SK-N-DZ (cell line): Measurements from ENCODE around the gene WDR53.
"Not testable (repeated sequence)": the region's sequence is repeated elsewhere in the genome, so short reads cannot be mapped to it uniquely, and the experiment has no call there.

ENCODE experiments used
- DNase-seq: peaks from one replicate; pipeline ENCODE4 v3.0.0-alpha.2; 2015; ENCODE audit warnings: low spot score

Gene WDR53

DNA sequence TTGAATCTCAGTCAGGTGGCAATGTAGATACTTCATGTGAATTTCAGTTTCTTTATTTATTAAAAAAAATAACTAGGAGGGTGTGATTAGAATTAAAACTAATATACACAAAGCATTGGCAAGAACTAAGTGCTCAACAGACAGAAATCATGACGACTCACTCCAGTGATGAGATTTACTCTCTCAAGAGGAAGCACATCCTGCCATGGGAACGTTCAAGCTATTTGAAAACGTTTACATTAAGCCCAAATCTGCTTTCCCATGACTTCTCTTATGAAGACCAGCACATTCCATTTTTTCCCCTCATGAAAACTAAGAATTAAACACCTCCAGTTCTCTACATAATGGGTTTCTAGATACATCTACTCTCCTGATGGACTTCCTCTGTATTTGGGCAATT, 8.5 kb downstream of the WDR53 start:
- DNase-seq, result no peak

DNA sequence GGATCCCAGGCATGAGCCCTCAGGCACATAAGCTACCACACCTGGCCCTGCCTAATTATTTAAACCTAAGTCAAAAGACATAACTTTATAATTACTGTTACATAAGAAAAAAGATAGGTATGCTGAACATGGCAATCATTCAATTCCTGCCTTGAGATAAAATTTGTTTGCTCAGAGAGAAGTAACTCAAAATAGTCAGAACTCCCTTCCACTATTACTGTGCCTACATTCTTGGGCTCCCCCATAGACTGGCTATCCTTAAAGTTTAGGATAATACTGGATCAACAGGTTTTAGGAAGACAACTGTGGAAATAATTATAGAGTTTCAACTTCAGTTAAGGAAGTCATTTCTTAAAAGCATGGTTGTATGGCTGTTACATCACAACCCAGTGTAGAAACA, 9.9 kb downstream of the WDR53 start:
- DNase-seq, result no peak

DNA sequence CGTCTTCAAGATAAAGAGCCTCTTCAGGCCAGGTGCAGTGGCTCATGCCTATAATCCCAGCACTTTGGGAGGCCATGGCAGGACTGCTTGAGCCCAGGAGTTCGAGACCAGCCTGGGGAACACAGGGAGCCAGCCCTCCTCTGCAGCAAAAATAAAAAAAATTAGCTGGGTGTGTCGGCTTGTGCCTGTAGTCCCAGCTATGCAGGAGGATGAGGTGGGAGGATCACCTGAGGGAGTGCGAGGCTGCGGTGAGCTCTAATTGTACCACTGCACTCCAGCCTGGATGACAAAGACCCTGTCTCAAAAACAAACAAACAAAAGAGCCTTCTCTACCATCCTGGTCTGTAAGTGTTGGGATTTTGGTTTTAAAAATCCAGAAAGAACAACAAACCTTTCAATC, 11.1 kb downstream of the WDR53 start:
- no peak for DNase-seq

DNA sequence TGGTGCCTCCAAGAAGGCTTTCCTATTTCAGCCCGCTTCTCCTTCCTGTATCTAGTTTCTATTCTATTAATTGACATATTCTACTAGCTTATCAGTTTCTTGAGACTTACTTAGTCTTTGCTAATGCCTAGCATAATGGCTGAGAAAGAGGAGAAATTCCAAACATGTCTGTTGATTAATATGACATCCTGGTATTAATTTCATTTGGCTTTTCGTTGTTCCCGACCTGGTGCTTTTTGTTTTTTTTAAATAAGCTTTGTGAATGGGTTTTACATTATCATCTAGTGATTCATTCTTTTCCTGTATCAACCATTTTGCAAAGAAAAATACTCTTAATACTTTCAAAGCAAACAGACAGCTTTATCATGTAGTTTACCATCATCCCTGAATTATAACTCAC, 13.1 kb downstream of the WDR53 start:
- DNase-seq, result no peak

DNA sequence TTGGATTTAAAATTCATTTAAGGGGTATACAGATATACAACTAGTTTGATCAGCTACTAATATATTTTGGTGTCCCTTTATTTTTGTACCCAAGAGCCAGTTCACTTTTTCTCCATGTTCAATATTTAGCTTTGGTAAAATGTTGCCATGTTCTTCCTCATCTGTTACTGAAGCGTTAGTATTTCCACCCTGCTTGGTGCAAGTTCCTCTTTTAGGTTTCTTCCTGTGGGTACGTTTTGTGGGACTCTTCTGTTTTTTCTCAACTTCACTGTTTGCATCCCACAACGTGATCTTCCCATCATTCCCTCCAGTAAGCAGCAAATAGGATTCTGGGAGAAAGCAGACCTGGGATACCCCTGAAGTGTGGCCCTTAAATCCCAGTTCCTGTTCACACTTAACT, 14.1 kb downstream of the WDR53 start:
- DNase-seq, result no peak

DNA sequence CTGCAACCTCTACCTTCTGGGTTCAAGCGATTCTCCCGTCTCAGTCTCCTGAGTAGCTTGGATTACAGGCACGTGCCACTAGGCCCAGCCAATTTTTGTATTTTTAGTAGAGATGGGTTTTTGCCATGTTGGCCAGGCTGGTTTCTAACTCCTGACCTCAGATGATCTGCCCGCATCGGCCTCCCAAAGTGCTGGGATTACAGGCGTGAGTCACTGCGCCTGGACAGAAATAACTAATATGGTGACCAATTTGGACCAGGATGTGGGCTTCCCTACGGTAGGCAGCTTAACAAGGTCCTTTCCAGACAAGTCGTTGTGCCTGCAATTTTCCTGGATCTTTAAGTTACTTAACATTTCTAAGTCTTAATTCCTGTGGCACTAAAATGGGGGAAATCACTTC, 14.8 kb downstream of the WDR53 start:
- no peak for DNase-seq

DNA sequence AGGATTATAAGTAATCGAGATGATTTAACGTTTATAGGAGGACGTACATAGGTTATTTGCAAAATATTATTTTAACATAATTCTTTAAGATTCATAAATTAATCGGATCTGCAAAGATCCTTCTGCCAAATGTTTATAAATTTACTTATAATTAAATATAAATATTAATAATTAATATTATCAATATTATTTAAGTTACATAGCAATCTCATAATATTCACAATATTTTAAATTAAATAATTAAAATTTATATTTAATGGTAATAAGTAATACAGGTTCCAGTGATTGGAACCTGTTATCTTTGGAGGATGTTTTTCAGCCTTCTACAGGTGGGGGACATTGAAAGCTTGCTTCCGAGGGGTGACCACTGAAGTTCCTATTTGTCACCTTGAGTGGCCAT, 16.1 kb downstream of the WDR53 start:
- no peak for DNase-seq

DNA sequence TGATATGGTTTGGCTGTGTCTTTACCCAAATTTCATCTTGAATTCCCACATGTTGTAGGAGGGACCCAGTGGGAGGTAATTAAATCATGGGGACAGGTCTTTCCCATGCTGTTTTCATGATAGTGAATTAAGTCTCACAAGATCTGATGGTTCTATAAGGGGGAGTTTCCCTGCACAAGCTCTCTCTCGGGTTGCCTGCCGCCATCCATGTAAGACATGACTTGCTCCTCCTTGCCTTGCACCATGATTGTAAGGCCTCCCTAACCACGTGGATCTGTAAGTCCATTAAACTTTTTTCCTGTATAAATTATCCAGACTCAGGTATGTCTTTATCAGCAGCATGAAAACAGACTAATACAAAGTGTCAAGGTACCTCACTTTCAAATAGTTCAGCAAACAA, 18.2 kb downstream of the WDR53 start:
- DNase-seq, result not testable (repeated sequence)

DNA sequence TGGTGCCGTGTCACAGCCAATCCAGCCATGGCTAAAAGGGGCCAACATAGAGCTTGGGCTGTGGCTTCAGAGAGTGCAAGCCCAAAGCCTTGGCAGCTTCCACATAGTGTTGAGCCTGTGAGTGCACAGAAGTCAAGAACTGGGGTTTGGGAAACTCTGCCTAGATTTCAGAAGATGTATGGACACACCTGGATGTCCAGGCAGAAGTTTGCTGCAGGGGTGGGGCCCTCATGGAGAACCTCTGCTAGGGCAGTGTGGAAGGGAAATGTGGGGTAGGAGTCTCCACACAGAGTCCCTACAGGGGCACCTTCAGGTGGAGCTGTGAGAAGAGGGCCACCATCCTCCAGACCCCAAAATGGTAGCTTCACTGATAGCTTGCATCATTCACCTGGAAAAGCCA, 19.0 kb downstream of the WDR53 start:
- not testable (repeated sequence) for DNase-seq

DNA sequence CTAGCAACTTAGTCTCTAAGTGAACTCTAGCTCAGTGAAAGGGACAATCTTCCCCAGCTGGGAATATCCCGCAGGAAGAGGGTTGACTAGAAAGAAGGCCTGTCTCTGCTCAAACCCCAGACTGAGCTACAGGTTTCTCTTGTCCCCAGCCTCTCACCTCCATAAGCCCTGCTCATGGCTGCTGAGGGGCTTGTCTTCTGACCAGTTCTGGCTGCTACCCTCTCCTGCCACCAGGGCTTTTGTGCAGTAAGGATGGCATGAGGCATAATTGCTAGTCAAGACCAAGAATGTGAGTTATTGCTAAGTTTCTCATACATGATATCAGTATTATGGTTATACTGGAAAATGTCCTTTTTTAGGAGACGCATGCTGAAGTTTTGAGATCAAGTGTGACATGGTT, 21.3 kb downstream of the WDR53 start:
- DNase-seq, result no peak

DNA sequence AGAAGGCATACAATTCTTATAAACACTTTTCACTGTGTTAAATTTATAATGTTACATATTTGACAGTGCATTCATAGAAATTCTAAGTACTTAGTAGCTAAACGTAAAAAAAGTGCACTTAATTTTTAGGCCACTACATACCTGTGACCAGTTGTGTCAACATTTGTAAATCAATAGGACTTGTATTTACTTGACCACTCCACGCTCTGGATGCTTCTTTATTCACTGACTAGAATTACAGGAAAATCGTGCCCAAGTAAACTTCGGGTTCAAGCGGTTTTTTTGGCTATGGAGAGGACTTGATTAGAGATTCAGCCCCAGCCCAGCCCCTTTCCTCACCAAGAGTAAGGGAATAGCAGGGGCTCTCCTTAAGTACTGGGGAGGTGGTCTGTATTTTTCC, 21.8 kb downstream of the WDR53 start:
- DNase-seq, result no peak

DNA sequence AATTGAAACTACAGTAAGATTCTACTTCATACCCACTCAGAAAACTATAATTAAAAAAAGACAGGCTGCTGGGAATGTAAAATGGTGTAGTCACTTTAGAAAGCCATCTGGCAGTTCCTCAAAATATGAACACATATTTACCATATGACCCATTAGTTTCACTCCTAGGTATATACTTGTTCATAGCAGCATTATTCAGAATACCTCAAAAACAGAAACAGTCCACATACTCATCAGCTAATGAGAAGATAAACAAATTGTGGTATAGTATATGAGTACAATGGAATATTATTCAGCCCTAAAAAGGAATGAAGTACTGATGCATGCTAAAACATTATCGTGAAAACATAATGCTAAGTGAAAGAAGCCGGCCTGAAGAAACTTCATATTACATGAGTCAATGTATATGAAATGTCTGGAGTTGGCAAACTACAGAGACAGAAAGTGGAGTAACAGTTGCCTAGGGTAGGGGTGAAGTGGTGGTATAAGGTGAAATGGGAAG, 23.8 kb downstream of the WDR53 start:
- no peak for DNase-seq

DNA sequence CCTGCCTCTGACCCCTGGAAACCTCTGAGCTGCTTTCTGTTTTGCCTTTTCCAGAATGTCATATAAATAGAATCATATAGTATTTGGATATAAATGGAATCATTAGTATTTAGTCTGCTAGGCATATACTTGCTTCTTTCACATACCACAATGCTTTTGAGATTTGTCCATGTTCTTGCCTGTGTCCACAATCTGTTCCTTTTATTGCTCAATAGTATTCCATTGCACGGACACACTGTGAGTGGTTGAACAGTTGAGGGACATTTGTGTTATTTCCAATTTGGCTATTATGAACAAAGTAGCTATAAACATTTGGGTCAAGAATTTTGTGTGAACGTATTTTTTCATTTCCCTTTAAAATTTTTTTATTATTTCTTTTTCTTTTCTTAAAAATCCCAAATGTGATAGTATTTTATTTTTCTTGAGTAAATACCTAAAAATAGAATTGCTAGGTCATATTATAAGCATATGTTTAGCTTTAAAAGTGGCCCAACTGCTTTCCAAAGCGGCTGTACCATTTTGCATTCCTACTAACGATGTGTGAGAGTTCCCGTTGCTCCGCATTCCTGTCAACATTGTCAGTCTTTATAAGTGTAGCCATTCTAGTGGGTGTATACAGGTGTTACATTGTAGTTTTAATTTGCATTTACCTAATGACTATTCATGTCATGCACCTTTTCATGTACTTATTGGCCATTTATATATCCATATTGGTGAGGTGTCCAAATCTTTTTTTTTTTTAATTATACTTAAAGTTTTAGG, 26.5 kb downstream of the WDR53 start:
- no peak for DNase-seq

DNA sequence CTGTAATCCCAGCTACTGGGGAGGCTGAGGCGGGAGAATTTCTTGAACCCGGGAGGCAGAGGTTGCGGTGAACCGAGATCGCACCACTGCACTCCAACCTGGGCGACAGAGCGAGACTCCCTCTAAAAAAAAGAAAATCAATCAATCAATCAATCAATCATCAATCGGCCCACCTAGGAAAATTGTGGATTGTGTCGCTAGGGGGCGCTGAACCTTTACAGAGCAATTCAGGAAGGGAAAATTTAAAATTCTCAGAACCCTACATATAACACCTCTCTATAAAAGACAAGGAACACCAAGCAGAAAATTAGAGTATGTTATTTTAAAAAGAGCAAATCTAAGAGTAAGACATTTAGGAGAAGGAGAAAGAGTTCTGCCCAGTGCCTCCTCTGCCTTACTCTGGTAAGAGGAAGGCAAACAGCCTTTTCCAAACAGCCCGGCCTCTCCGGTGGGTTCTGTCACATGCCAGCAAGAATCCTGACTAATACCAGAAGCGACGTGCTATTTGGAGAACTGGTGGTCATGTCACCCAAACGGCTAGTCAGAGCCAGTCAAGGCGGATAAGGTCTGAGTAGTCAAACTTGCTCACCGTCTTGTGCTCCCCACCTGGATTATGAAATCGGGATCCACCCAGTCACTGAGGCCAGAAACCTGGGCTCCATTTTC, 30.9 kb downstream of the WDR53 start:
- no peak for DNase-seq

DNA sequence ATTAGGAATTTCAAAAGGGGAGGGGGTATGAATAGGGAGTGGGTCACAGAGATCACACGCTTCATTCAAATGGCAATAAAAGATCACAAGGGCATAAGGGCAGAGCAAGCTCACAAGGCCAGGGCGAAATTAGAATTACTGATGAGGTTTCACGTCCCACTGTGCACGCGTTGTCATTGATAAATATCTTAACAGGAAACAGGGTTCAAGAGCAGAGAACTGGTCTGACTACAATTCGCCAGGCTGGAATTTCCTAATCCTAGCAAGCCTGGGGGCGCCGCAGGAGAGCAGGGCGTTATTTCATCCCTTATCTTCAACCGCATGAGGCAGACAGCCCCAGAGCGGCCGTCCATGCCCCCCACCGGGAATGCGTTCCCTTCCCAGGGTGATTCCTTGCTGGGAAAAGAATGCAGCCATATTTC, 35.1 kb downstream of the WDR53 start:
- DNase-seq, result no peak

DNA sequence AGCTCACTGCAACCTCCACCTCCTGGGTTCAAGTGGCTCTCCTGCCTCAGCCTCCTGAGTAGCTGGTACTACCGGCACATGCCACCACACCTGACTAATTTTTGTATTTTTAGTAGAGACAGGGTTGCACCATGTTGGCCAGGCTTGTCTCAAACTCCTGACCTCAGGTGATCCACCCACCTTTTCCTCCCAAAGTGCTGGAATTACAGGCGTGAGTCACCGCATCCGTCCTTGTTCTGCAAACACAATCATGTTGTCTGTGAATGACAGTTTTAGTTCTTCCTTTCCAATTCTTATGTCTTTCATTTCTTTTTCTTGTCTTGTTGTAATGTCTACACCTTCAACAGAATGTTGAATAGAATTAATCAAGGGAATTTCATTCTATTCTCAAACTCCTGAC, 36.9 kb downstream of the WDR53 start:
- DNase-seq, result no peak

DNA sequence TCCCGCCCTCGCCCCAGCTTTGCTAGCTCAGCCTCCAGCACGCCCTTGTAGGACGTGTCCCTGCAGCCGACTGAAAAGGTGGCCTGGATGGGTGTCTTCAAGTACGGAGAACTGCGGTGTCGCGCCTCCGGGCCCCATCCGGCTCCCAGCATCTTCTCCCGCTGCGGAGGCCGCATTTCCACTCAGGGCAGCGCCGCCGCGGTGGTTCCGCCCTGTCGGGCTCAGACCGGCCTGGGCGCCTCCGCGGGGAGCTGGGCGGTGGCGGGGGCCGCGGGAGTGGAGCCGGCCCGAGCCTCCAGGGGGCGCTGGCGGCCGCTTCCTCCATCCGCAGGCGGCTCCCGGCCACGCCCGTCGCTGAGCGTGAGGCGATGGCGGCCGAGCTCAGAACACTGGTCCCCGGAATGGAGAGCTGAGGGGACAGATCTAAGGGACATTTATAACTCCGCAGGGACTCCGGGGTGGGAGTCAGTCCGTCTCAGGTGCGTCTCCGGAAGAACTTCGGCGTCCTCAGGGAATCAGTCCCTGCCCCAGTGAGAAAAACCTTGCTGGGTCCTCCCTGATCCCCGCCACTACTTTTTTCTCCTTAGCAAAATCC, 39.6 kb downstream of the WDR53 start:
- DNase-seq, result peak; percentile 46

DNA sequence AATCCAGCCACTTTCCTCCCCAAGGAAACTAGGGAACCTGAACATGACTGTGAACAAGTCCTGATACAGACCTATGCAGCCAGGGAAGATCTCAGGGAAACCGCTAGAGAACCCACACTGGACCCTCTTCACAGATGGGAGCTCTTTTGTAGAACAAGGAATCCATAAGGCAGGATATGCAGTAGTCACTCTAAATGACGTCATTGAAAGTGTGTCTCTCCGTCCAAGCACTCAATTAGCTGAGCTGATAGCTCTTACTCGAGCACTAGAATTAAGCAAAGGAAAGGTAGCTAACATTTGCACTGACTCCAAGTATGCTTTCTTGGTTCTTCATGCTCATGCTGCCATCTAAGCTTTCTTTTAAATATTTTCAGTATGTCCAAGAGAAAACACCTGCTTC, 43.2 kb downstream of the WDR53 start:
- DNase-seq, result no peak

DNA sequence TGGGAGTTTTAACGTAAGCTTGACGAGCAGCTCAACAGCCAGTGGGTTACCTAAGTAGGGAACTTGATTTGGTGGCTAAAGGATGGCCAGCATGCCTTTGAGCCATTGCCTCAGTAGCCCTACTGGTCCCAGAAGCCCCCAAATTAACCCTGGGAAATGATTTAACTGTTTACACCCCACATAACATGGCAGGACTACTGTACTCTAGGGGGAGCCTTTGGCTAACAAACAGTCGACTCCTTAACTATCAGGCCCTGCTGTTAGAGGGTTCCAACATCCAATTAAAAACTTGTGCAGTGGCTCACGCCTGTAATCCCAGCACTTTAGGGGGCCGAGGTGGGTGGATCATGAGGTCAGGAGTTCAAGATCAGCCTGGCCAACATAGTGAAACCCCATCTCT, 43.8 kb downstream of the WDR53 start:
- DNase-seq, result no peak

DNA sequence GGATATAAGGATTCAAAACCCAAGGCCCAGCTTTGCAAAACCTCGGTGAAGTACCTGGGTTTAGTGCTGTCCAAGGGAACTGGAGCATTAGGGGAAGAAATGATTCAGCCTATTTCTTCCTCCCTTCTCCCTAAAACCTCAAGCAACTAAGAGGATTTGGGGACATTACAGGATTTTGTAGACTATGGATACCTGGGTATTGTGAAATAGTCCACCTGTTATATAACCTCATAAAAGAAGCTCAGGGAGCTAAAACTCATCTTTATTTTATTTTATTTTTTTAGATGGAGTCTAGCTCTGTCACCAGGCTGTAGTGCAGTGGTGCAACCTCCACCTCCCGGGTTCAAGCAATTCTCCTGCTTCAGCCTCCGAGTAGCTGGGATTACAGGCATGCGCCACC, 44.5 kb downstream of the WDR53 start:
- no peak for DNase-seq

DNA sequence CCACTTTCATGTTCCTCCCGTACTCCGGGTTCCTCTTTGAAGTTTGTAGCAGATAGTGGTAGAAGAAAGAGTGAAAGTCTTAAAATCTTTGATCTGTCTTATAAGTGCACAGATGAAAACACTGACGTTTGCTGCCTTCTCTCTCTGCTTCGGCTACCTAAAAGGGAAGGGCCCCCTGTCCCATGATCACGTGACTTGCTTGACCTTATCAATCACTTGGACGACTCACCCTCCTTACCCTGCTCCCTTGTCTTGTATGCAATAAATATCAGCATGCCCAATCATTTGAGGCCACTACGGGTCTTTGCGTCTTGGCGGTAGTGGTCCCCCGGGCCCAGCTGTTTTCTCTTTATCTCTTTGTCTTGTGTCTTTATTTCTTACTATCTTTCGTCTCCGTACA, 47.1 kb downstream of the WDR53 start:
- not testable (repeated sequence) for DNase-seq

DNA sequence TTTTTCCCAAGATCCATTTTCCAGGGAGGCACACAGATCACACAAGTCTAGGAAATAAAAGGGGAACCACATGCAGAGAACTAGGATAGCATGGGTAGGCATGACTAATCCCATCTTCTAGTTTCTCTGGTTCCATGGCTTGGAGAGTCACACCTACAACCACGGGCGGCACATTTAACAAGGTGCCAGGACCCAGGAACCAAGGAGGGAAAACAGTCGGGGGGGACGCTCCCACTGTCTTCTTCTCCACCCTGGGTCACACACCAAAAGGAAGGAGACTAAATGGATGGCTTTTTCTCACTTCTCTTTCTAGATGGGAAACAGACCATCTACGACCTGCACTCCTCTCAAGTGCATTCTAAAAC, 48.7 kb downstream of the WDR53 start:
- no peak for DNase-seq
